DMS153 treated with DMSO at 0.1 percent for 48 hours (cell line): ENCODE data around the gene DHX40.
"Not testable (repeated sequence)": the region's sequence is repeated elsewhere in the genome, so short reads cannot be mapped to it uniquely, and the experiment has no call there.

Experiments
- DNase-seq: peaks from one replicate; lab custom pipeline; 2025; ENCODE audit not compliant: unreplicated experiment; lab: John Stamatoyannopoulos, UW

Gene DHX40

GRCh38 chr17:59627770-59628171, 62.4 kb downstream of the DHX40 start:
- no peak for DNase-seq

- no peak for DNase-seq
These were observed 63.8 kb downstream of the DHX40 start for GRCh38 chr17:59629174-59629573.

- no peak for DNase-seq
These were observed 65.9 kb downstream of the DHX40 start for GRCh38 chr17:59631276-59631675.

DNA sequence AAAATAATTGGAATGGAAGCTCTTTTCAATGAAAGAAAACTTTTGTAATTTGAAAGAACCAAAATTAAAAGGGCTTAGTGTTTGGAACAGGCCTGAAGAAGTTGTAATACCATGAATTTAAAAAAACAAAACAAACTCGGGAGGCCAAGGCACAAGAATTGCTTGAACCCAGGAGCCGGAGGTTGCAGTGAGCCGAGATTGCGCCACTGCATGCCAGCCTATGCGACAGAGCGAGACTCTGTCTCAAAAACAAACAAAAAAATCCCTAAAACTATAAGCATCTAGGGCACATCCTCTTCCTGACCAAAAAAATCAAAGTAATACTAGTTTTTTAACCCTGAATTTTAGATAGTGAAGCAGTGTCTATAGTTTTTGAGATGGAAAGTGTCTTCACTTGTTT, 67.0 kb downstream of the DHX40 start:
- no peak for DNase-seq

DNA sequence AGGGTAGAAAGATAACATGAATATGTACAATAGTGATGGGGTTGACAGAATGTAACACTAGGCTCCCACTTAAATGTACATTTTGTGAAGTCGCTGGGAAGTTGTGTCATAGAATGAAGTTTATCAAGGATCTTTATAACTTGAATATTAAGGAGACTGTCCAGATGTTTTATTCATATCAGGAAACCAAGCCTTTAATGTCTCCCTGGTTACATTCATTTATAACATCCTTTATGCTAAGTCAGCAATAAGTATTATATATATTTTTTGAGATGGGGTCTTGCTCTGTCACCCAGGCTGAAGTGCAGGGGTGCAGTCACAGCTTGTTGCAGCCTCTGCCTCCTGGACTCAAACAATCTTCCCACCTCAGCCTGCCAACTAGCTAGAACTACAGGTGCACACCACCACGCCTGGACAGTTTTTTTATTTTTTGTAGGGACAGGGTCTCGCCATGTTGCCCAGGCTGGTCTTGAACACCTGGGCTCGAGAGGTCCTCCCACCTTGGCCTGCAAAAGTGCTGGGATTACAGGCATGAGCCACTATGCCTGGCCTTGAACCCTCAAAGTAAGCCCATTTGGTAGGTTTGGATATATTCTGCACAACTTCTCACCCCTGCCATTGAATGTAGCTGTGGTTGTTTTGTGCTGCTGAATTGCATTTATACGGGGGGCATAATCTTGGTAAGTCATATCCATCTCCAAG, 68.4 kb downstream of the DHX40 start:
- no peak for DNase-seq

DNA sequence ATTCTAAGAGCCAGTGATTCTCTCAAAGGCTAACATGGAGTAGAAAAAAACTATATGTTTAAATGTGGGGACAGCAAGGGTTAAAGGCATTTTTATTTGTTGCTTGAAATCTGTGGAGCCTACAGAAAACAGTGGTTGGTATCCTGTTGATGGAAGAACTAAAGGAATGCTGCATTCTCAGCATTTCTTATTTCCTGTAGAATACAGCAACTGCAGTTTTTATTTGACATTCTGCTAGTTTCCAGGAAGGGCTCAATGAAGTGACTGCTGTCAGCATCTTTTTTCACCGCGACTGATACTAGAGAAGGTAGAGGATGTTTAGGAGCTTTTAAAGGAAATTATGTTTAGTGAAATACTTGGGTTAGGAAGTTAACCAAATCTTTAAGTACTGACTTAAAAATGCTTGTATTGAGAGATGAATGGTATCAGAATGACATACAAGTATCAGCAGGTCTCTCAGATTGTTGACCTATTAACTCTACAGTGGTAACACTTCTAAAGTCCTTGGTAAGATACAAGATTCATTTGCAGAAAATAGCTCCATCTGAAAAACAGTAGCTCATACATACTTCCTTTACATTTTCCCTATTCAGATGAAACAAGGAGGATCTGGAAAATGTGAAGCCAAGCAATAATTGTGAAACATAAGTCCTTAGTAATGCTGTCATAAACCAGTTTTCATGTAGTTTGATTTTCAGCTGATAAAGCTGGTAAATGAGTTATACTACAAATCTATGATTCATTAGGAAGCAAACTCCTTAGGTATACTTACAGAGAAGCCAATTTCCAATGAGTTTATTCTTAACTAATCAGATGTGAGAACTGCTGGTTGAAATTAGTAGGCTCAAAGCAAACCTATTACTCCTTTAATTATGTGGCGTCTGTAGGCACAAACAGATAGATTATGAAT, 69.5 kb downstream of the DHX40 start:
- no peak for DNase-seq

GRCh38 chr17:59637611-59638310, 72.4 kb downstream of the DHX40 start:
- DNase-seq, result no peak

DNA sequence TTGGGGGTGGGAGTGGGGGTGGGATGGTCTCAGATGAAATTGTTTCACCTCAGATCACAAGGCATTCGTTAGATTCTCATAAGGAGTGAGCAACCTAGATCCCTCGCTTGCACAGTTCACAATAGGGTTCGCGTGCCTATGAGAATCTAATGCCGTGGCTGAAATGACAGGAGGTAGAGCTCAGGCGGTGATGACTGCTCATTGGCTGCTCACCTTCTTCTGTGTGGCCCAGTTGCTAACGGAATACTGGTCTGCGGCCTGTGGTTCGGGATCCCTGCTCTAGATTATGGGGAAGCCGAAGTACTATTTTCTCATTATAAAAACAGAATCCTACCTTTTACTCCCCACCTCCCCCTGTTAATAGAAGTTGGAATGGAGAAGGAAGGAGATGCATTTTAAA, 73.1 kb downstream of the DHX40 start:
- DNase-seq, result no peak

GRCh38 chr17:59641799-59642484, 76.5 kb downstream of the DHX40 start:
- no peak for DNase-seq

GRCh38 chr17:59642565-59642964, 77.2 kb downstream of the DHX40 start:
- no peak for DNase-seq

DNA sequence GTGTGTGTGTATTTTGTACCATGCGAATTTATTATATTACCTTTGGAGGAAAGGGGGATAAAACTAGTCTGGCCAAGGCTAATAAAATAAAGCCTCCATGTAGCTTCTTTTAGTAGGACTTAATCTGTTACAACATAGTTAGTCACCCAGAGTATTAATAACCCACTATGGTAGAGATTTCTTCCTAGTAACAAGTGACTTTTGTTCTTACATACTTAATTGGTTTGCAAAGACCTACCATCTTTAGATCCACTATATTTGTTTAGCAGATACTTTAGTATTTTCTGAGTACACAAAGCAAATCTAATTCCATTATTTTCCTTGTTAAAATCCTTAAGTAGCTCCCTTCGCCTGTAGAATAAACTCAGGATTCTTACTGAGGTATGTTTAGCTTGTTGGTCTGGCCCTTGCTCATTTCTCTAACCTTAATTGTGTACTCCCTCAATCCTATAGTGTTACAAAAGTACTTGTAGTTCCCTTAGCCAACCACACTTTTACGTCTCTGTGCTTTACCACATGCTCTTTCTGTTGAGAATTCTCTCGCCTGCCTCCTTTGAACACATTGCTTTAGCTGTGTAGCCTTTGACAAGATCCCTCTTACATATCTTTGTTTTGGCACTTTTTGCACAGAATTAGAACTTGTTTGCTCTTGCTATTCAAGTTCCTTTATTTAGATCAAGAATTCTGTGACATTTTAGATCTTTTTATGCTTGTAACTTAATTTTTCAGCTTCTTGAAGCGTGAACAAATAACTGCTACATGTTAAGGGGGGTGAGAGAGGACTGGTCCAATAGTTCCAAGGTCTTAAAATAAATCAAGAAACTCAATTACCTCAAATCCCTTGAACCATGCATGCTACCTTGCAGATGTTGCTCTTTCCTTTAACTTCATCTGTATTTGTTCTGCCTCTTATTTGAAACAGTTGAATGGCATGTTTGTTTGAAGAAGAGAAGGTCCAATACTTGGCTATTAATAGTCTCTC, 78.0 kb downstream of the DHX40 start:
- no peak for DNase-seq

DNA sequence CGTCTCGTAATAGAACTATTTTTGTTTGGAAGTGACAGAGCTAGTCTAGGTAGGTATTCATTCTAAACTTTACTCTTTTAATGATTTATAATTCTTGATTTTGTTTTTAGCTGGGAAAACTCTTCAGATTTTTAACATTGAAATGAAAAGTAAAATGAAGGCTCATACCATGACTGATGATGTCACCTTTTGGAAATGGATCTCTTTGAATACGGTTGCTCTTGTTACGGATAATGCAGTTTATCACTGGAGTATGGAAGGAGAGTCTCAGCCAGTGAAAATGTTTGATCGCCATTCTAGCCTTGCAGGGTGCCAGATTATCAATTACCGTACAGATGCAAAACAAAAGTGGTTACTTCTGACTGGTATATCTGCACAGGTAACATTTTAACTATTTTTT, 81.9 kb downstream of the DHX40 start:
- no peak for DNase-seq

DNA sequence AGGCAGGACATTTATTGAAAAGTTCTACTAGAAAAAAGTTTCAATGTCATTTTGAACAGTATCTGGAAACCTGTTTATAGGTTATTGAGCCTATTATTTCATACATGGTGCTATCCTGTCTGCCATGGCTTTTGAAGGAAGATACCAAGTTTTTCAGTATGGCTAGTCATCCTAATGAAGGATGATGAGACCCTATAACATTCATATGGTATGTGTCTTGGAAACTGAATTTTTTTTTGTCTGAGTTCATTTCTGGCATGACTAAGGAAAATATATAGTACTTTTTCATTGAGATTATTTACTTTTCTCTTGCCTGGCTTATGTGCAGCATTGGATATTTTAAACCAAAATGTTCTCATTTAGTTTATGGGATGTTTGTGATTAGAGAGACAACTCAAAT, 84.5 kb downstream of the DHX40 start:
- no peak for DNase-seq

DNA sequence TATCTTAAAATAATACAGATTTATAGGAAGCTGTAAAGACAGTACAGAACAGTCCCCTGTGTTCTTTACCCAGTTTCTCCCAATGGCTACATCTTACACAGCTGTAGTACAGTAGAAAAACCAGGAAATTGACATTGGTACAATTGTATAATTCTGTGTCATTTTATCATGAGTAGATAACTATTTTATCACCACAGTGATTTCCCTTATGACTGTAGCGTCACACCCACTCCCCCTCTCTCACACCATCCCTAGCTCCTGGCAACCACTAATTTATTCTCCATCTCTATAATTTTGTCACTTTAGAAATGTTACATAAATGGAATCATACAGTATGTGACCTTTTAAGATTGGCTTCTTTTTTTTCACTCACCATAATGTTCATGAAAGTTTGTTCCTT, 85.2 kb downstream of the DHX40 start:
- DNase-seq, result no peak

GRCh38 chr17:59651346-59651745, 85.9 kb downstream of the DHX40 start:
- no peak for DNase-seq

DNA sequence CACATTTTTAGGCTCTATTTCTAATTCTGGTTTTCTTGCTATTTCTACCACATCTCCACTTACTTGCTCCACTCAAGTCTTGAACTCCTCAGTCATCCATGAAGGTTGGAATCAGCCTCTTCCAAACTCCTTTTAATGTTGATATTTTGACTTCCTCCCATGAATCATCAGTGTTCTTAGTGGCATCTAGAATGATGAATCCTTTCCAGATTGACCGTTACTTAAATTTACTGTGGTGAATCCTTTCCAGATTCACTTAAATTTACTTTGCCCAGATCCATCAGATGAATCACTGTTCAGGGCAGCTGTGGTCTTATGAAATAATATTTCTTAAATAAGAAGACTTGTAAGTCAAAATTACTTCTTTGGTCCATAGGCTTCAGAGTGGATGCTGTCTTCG, 86.7 kb downstream of the DHX40 start:
- DNase-seq, result no peak

DNA sequence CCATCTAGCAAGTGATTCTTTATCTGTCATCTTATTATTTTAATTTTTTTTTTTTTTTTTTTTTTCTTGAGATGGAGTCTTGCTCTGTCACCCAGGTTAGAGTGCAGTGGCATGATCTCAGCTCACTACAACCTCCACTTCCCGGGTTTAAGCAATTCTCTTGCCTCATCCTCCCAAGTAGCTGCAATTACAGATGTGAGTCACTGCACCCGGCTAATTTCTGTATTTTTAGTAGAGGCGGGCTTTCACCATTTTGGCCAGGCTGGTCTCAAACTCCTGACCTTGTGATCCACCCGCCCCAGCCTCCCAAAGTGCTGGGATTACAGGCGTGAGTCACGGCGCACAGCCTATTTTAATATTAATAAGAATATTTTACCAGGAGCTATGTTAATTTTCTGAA, 91.2 kb downstream of the DHX40 start:
- not testable (repeated sequence) for DNase-seq
